ENCODE results near the gene CC2D2A.

- TF ChIP-seq POLR2AphosphoS5 (IDR thresholded peaks at IDR 0.05; ENCODE audit: insufficient read depth in 1 of 2, low read depth in 1 of 2), result no peak
- no peak for TF ChIP-seq CTCF (IDR thresholded peaks at IDR 0.05)
- no peak for TF ChIP-seq POLR2A (IDR thresholded peaks at IDR 0.05)
Measured at GRCh38 chr4:15577508-15577907, 107.8 kb downstream of the CC2D2A start.

Data from vagina (tissue), 2 donors.